Activated CD8-positive, alpha-beta memory T cell treated with anti-CD3 and anti-CD28 coated beads for 36 hours (primary cell): Measurements from ENCODE around the gene SCUBE3. TPM values are rescaled to one million over a fixed set of nuclear protein-coding genes. Genes with fewer than 3 reads are reported as not detected.

Experiments used
- CTCF ChIA-PET: fragments of 350-600 bp; sonication (Branson Sonifier 250); formaldehyde crosslinking; loops from one replicate; lab custom pipeline; 2021; ENCODE audit warnings: antibody characterized with exemption; lab: Charles Lee
- POLR2A ChIA-PET: fragments of 350-600 bp; sonication (Branson Sonifier 250); formaldehyde crosslinking; loops from one replicate; lab custom pipeline; 2021; ENCODE audit warnings: antibody characterized with exemption; lab: Charles Lee
- total RNA-seq, 2 experiments: library from RNA; stranded (reverse); gene quantifications; one replicate each; pipeline ENCODE4 v1.2.3, GENCODE V29; 2021

SCUBE3 gene
- total RNA-seq, 2 experiments from 2014 or later, result 0.06 TPM

- ChIA-PET CTCF (interaction anchor here (0.7 to 8.9 kb wide), 5 partner anchors 10 to 168 kb away, joined by 5 to 92 read pairs (median 10); partner anchors contain the start of genes FANCE and RPL10A), POLR2A (no interaction called here)
Measured at GRCh38 chr6:35299674-35300073, 85.9 kb downstream of the SCUBE3 start.

- ChIA-PET CTCF (interaction anchor here (0.7 to 2.7 kb wide), 6 partner anchors 9 to 151 kb away, joined by 3 to 10 read pairs (median 5); partner anchors contain the start of gene FANCE), POLR2A (no interaction called here)
Measured at GRCh38 chr6:35300848-35301247, 87.1 kb downstream of the SCUBE3 start.

Other genes starting within 250 kb of the SCUBE3 start
- not detected for gene TCP11, start 72.6 kb upstream of the SCUBE3 start, total RNA-seq
- 10 to 100 TPM; 33.0 to 33.7 TPM for gene ZNF76, start 45.8 kb downstream of the SCUBE3 start, total RNA-seq
- gene DEF6, start 83.9 kb downstream of the SCUBE3 start, total RNA-seq, result 10 to 100 TPM; 67.9 to 70.8 TPM
- 10 to 100 TPM; 15.5 to 17.8 TPM for gene PPARD, start 128.6 kb downstream of the SCUBE3 start, total RNA-seq
- gene FANCE, start 238.4 kb downstream of the SCUBE3 start, total RNA-seq, result 10 to 100 TPM; 22.2 to 23.1 TPM